Activated CD4-positive, CD25-positive, alpha-beta regulatory T cell treated with anti-CD3 and anti-CD28 coated beads, Interleukin-2, amount 50 U/mL, for 72 hours (primary cell): ENCODE data around the gene FUT8.
A peak's percentile ranks its signal among the peaks of the same experiment; 100 is the strongest.
"Not testable (repeated sequence)": the region's sequence is repeated elsewhere in the genome, so short reads cannot be mapped to it uniquely, and the experiment has no call there.

ENCODE experiments used
- DNase-seq: peaks from one replicate; pipeline ENCODE4 v3.0.0; 2021

The FUT8 gene

DNA sequence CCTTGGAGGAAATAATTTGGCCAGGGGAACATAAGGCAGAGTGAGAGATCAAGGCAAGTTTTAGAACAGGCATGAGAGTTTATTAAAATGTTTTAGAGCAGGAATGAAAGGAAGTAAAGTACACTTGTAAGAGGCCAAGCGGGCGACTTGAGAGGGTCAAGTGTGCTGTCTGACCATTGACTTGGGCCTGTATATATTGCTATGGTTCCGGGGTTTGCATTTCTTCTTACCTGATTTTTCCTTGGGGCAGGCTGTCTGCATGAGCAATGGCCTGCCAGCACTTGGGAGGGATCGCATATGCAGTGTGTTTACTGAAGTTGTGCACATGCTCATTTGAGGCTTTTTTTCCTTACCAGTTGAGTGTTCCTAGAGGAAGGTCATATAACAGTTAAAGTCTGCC, 214.8 kb downstream of the FUT8 start:
- DNase-seq = no peak

GRCh38 chr14:65628664-65629063, 216.1 kb downstream of the FUT8 start:
- DNase-seq = no peak

- no peak for DNase-seq
Measured at GRCh38 chr14:65631040-65631439, 218.5 kb downstream of the FUT8 start.

- no peak for DNase-seq
Measured at GRCh38 chr14:65632487-65632886, 220.0 kb downstream of the FUT8 start.

GRCh38 chr14:65633666-65634065, 221.1 kb downstream of the FUT8 start:
- DNase-seq = not testable (repeated sequence)

GRCh38 chr14:65637780-65638179, 225.2 kb downstream of the FUT8 start:
- peak; percentile 44 for DNase-seq

DNA sequence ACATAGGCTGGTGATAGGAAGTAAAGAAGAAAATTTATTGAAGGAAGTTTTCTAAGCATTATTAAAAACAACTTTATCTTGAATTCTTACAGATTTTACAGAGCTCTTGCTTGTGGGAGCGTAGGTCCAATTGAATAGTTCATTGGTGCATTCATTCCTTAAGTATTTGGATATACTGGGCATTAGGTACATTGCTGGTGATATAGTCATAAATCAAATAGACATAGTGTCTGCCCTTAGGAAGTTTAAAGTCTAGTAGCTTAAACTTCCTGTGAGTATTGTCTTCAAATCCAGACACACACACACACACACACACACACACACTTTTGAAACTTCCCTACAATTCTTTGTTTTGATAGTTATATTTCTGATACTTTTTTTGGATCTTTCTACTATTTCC, 226.7 kb downstream of the FUT8 start:
- no peak for DNase-seq

DNA sequence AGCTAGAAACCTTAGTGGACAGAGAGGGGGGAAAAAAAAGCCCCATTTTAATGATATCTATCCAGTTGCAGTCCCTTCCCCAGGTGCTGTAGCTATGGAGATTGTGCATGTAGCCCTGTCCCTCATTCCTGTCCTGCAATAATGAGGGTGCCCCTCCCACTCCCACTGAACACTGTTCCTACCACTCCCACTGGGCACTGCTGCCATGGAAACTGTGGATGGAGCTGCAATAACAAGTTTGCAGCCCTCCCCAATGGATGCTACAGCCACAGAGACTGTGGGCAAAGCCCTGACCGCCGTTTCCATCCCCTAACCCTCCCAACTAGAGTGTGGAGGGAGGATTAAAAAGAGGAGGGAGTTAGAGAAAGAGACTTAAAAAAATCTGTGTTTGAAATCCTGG, 238.3 kb downstream of the FUT8 start:
- no peak for DNase-seq

DNA sequence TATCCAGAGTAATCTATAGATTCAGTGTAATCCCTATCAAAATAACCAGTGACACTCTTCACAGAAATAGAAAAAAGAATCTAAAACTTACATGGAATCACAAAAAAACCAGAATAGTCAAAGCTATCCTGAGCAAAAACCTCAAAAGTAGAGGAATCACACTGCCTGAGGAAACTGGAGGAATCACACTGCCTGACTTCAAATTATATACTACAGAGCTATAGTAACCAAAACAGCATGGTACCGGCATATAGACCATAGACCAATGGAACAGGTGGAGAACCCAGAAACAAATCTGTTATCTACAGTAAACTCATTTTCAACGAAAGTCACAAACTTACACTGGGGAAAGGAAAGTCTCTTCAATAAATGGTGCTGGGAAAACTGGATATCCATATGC, 244.0 kb downstream of the FUT8 start:
- DNase-seq = no peak

DNA sequence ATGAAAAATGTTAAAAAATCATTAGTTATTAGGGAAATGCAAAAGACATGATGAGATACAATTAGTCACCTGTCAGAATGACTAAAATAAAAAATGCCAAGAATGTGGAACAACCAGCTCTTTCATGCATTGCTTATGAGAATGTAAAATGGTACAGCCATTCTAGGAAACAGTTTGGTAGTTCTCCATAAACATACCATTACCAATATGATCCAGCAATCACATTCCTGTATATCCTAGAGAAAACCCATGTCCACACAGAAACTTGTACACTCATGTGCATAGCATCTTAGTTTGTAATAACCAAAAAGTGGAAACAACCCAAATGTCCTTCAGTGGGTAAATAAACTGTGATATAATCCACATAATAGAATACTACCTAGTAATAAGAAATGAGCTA, 245.7 kb downstream of the FUT8 start:
- DNase-seq = no peak

GRCh38 chr14:65661865-65662264, 249.3 kb downstream of the FUT8 start:
- DNase-seq = no peak

DNA sequence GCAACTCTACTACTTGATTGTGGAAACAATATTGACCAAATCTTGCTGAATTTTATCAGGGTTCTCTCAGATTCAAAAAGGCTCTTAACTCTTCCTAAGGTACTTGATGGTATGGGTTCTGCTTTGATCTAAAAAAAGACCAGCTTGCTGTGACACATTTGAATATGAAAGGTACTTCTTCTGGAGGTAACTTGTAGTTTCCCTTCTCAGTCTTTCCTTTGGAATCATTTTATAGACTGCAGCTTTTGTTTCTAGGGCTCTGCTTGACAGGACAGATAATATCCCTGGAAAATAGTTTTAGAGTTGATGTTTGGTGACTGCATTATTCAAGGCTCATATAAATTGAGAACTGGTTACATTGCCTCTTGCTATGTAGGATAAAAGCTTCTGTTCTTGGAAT, 251.9 kb downstream of the FUT8 start:
- DNase-seq = no peak

- DNase-seq = no peak
Measured at GRCh38 chr14:65676361-65677014, 264.0 kb downstream of the FUT8 start.

GRCh38 chr14:65685572-65685971, 273.0 kb downstream of the FUT8 start:
- DNase-seq = no peak

DNA sequence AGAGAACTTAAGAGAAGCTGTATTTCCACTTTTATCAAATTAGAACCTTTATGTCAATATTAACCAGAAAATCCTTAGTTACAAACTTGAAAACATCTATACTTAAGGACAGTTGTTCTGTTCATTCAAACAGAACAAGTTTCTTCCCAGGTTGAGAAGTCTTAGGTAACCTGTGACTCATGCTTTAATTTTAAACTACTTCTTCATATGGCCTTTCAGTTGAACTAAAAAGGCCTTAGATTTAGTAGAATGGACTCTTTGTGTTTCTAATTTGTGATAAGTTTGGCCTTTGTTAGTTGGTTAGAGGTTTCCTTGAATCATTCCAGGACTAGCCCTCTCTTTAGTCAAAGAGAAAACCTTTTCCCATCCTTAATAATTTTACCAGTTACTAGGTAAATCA, 274.2 kb downstream of the FUT8 start:
- DNase-seq = no peak

DNA sequence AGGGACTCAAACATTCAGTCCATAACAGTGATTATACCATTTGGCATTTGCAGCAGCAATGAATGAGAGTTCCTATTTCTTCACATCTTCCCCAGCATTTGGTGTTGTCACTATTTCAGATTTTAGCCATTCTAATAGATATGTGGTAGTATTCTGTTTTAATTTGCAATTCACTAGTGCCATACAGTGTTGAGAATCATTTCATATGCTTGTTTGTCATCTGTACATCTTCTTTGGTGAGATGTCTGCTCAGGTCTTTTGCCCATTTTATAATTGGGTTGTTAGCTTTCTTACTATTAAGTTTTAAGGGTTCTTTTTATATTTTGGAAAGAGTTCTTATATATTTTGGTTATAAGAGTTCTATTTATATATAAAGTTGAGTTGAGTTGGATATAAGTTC, 276.5 kb downstream of the FUT8 start:
- no peak for DNase-seq

- DNase-seq = not testable (repeated sequence)
Measured at GRCh38 chr14:65692566-65692965, 280.0 kb downstream of the FUT8 start.

- DNase-seq = no peak
Measured at GRCh38 chr14:65696801-65697200, 284.3 kb downstream of the FUT8 start.

DNA sequence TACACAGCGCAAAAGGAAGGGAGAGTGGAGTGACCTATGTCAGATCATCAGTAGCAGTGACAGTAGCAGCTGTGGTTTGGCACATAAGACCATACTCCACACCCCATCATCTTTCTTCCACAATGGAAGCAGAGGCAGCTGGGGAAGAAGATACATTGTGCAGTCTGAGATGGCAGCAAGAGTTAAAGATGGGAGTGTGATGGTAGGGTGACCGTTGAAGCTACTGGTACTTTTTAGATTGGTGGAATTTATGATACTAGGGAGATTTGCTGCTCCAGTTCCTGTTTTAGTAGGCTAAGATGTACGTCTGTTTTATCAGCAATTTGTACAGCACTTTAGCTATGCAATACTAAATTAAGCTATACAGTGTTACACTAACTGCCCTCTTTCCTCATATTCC, 291.0 kb downstream of the FUT8 start:
- no peak for DNase-seq

- no peak for DNase-seq
Measured at GRCh38 chr14:65703996-65704395, 291.5 kb downstream of the FUT8 start.

GRCh38 chr14:65704437-65704836, 291.9 kb downstream of the FUT8 start:
- DNase-seq = no peak

GRCh38 chr14:65704850-65705249, 292.3 kb downstream of the FUT8 start:
- no peak for DNase-seq

- DNase-seq = no peak
Measured at GRCh38 chr14:65709576-65709975, 297.0 kb downstream of the FUT8 start.

GRCh38 chr14:65716813-65717212, 304.3 kb downstream of the FUT8 start:
- DNase-seq = not testable (repeated sequence)

DNA sequence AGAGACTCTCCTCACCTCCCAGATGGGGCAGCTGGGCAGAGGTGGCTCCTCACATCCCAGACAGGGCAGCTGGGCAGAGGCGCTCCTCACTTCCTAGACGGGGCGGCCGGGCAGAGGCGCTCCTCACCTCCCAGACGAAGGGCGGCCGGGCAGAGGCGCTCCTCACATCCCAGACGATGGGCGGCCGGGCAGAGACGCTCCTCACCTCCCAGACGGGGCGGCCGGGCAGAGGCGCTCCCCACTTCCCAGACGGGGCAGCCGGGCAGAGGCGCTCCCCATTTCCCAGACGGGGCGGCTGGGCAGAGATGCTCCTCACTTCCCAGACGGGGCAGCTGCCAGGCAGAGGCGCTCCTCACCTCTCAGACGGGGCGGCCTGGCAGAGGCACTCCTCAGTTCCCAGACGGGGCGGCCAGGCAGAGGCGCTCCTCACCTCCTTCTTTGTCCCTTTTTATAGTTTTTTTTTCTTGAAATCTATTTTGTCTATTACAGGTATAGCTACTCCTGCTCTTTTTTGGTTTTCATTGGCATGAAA, 304.9 kb downstream of the FUT8 start:
- DNase-seq = not testable (repeated sequence)
